CD4-positive, alpha-beta T cell treated with Interleukin-17A for 4 hours (primary cell): ENCODE results near the gene HSBP1.

Source experiments
- DNase-seq: peaks from one replicate; pipeline ENCODE4 v3.0.0-alpha.2; 2020; ENCODE audit warnings: mixed read lengths

HSBP1 gene

GRCh38 chr16:83804366-83804765, 3.4 kb upstream of the HSBP1 start:
- no peak for DNase-seq

GRCh38 chr16:83806036-83806435, 1.7 kb upstream of the HSBP1 start:
- DNase-seq = no peak

GRCh38 chr16:83806731-83807130, 1.0 kb upstream of the HSBP1 start:
- DNase-seq = no peak

- DNase-seq = no peak
Observed at GRCh38 chr16:83807327-83807709, 460 bp upstream of the HSBP1 start.

- DNase-seq = no peak
Observed at GRCh38 chr16:83808573-83809014, 816 bp downstream of the HSBP1 start.

- DNase-seq = no peak
Observed at GRCh38 chr16:83809092-83809491, 1.3 kb downstream of the HSBP1 start.

- no peak for DNase-seq
Observed at GRCh38 chr16:83810901-83811300, 3.1 kb downstream of the HSBP1 start.

GRCh38 chr16:83813823-83814658, 6.3 kb downstream of the HSBP1 start:
- no peak for DNase-seq

- no peak for DNase-seq
Observed at GRCh38 chr16:83814659-83814985, 6.8 kb downstream of the HSBP1 start.

- no peak for DNase-seq
Observed at GRCh38 chr16:83817022-83817421, 9.2 kb downstream of the HSBP1 start.

GRCh38 chr16:83818276-83818675, 10.5 kb downstream of the HSBP1 start:
- no peak for DNase-seq

GRCh38 chr16:83819361-83819760, 11.6 kb downstream of the HSBP1 start:
- no peak for DNase-seq

GRCh38 chr16:83826146-83826913, 18.6 kb downstream of the HSBP1 start:
- DNase-seq = peak; percentile 82

GRCh38 chr16:83830091-83830768, 22.5 kb downstream of the HSBP1 start:
- DNase-seq = no peak

GRCh38 chr16:83830769-83831455, 23.1 kb downstream of the HSBP1 start:
- DNase-seq = no peak

GRCh38 chr16:83831456-83831987, 23.7 kb downstream of the HSBP1 start:
- no peak for DNase-seq

- DNase-seq = no peak
Observed at GRCh38 chr16:83833921-83834320, 26.1 kb downstream of the HSBP1 start.

- DNase-seq = no peak
Observed at GRCh38 chr16:83835586-83836566, 28.1 kb downstream of the HSBP1 start.

GRCh38 chr16:83837566-83837965, 29.8 kb downstream of the HSBP1 start:
- no peak for DNase-seq

- DNase-seq = no peak
Observed at GRCh38 chr16:83838151-83838550, 30.4 kb downstream of the HSBP1 start.

- no peak for DNase-seq
Observed at GRCh38 chr16:83839561-83839960, 31.8 kb downstream of the HSBP1 start.
